Measurements from ENCODE around the gene ADAM12.

- TF ChIP-seq CTCF (IDR thresholded peaks at IDR 0.05; ENCODE audit: extremely low read depth in 1 of 2, insufficient read depth in 1 of 2, low read depth in 1 of 2, low read length in 2 of 2): no peak
- no peak for TF ChIP-seq POLR2A (IDR thresholded peaks at IDR 0.05; ENCODE audit: low read depth, low read length)
- no peak for TF ChIP-seq EZH2 (IDR thresholded peaks at IDR 0.05; ENCODE audit: borderline replicate concordance, low read depth, low read length, severe bottlenecking)
- TF ChIP-seq JUN (IDR thresholded peaks at IDR 0.05; ENCODE audit: borderline replicate concordance, insufficient read depth, insufficient read length, low read depth): no peak
Measured at GRCh38 chr10:126181626-126182025, 206.7 kb downstream of the ADAM12 start.
